SKM-1 treated with dmso at 0.1 percent for 144 hours (cell line): ENCODE results near the gene ADCK1.
"Not testable (repeated sequence)": the region's sequence is repeated elsewhere in the genome, so short reads cannot be mapped to it uniquely, and the experiment has no call there.

Experiments
- DNase-seq: peaks from one replicate; lab custom pipeline; 2025; ENCODE audit not compliant: unreplicated experiment; lab: John Stamatoyannopoulos, UW

Gene ADCK1

GRCh38 chr14:77799863-77800730, at the start of gene ADCK1:
Gene ADCK1, plus strand, starts transcription at chr14:77800109. Its CDS starts 18,870 bp downstream, at chr14:77818979.
- peak; percentile 56 for DNase-seq

- no peak for DNase-seq
Measured at GRCh38 chr14:77752266-77752665, 47.6 kb upstream of the ADCK1 start.

- no peak for DNase-seq
Measured at GRCh38 chr14:77752799-77753516, 47.0 kb upstream of the ADCK1 start.

GRCh38 chr14:77760381-77761204, 39.3 kb upstream of the ADCK1 start, which contains the start of gene SNW1:
Gene SNW1, minus strand, starts transcription at chr14:77761156. Its CDS starts 29 bp downstream, at chr14:77761127.
- peak; percentile 77 for DNase-seq

GRCh38 chr14:77761205-77761931, 38.5 kb upstream of the ADCK1 start:
- DNase-seq = peak; percentile 17

- no peak for DNase-seq
Measured at GRCh38 chr14:77763316-77763715, 36.6 kb upstream of the ADCK1 start.

- no peak for DNase-seq
Measured at GRCh38 chr14:77763978-77764377, 35.9 kb upstream of the ADCK1 start.

GRCh38 chr14:77768442-77769069, 31.4 kb upstream of the ADCK1 start:
- DNase-seq = not testable (repeated sequence)

GRCh38 chr14:77773966-77774365, 25.9 kb upstream of the ADCK1 start:
- DNase-seq = not testable (repeated sequence)

GRCh38 chr14:77782202-77782601, 17.7 kb upstream of the ADCK1 start:
- no peak for DNase-seq

GRCh38 chr14:77786148-77786547, 13.8 kb upstream of the ADCK1 start:
- DNase-seq = no peak

- no peak for DNase-seq
Measured at GRCh38 chr14:77790566-77791224, 9.2 kb upstream of the ADCK1 start.

- DNase-seq = no peak
Measured at GRCh38 chr14:77791225-77791600, 8.7 kb upstream of the ADCK1 start.

GRCh38 chr14:77793255-77793654, 6.7 kb upstream of the ADCK1 start:
- not testable (repeated sequence) for DNase-seq

GRCh38 chr14:77794357-77794756, 5.6 kb upstream of the ADCK1 start:
- no peak for DNase-seq

- DNase-seq = not testable (repeated sequence)
Measured at GRCh38 chr14:77799456-77799855, 453 bp upstream of the ADCK1 start.

GRCh38 chr14:77800814-77801213, 905 bp downstream of the ADCK1 start:
- no peak for DNase-seq

- peak; percentile 16 for DNase-seq
Measured at GRCh38 chr14:77804592-77804991, 4.7 kb downstream of the ADCK1 start.

- DNase-seq = no peak
Measured at GRCh38 chr14:77805706-77806105, 5.8 kb downstream of the ADCK1 start.

GRCh38 chr14:77808250-77808649, 8.3 kb downstream of the ADCK1 start:
- no peak for DNase-seq
